Head of caudate nucleus (tissue), 42 donors: ENCODE data around the gene SLC6A8.

Source experiments
- DNase-seq, 42 donors: peaks; one replicate each; pipeline versions ENCODE4 v3.0.0 to v3.0.0-alpha.2; 2020 to 2021; ENCODE audit warnings: mixed read lengths in 7 of 42
- intact Hi-C: fragments of 100-400 bp; cut with DNase I; formaldehyde crosslinking; loops from one replicate; pipeline ENCODE4 v1.15.0; 2022

Gene SLC6A8

GRCh38 chrX:153646620-153647373 lies 40.9 kb upstream of the SLC6A8 start, which contains the start of gene DUSP9:
DUSP9 (plus strand) TSS chrX:153647203; CDS start chrX:153647954, 751 bp downstream.
- intact Hi-C loops = no loop called here
- DNase-seq = peak in 8 of 42 donors; percentile 4 to 41 (median 19)

GRCh38 chrX:153647461-153648357 lies 40.0 kb upstream of the SLC6A8 start:
- peak in 7 of 42 donors; percentile 6 to 31 (median 11) for DNase-seq
- intact Hi-C loops = no loop called here

GRCh38 chrX:153648358-153649177 lies 39.2 kb upstream of the SLC6A8 start:
- intact Hi-C loops = no loop called here
- DNase-seq = peak in 6 of 42 donors; percentile 3 to 34 (median 14)

DNA sequence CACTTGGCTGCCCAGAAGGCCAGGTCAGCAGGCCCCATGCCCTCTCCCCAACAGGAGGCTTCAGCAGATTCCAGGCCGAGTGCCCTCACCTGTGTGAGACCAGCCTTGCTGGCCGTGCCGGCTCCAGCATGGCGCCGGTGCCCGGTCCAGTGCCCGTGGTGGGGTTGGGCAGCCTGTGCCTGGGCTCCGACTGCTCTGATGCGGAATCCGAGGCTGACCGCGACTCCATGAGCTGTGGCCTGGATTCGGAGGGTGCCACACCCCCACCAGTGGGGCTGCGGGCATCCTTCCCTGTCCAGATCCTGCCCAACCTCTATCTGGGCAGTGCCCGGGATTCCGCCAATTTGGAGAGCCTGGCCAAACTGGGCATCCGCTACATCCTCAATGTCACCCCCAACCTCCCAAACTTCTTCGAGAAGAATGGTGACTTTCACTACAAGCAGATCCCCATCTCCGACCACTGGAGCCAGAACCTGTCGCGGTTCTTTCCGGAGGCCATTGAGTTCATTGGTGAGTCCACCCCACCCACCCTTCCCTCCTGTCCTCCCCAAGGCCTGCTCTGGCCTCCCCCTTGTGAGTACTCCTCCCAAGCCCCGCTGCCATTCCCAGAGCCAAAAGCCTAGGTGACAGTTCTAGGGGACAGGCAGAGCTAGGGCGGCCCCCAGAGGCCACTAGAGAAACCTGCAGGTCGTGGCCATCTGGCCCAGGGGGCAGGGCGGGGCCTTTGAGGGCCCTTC lies 38.4 kb upstream of the SLC6A8 start:
- DNase-seq = peak in 10 of 42 donors; percentile 9 to 50 (median 28)
- intact Hi-C loops = no loop called here

DNA sequence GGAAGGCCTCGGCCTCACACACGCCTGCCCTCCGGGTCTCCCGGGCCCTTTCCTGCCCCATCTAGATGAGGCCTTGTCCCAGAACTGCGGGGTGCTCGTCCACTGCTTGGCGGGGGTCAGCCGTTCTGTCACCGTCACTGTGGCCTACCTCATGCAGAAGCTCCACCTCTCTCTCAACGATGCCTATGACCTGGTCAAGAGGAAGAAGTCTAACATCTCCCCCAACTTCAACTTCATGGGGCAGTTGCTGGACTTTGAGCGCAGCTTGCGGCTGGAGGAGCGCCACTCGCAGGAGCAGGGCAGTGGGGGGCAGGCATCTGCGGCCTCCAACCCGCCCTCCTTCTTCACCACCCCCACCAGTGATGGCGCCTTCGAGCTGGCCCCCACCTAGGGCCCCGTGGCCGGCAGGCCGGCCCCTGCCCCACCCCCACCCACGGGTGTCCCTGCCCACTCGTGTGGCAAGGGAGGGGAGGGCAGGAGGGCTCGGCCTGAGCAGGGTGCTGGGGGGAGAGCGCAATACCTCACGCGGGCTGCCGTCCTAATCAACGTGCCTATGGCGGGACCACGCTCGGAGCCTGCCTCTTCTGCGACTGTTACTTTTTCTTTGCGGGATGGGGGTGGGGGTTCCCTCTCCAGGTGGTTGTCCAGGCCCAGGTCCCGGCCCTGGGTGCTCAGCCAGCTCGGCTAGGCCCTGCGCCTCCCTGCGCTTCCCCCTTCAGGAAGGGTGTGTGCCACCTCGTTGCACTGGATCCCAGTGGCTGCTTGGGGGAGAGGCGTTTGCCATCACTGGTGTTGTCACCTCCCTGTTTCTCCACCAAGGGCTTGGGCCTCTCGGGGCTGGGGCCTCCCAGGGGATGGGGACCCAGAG lies 37.6 kb upstream of the SLC6A8 start:
- intact Hi-C loops = no loop called here
- peak in 4 of 42 donors; percentile 2 to 19 (median 4) for DNase-seq

GRCh38 chrX:153650959-153651358 lies 36.8 kb upstream of the SLC6A8 start:
- peak in 4 of 42 donors; percentile 3 to 21 (median 6) for DNase-seq
- intact Hi-C loops = no loop called here

DNA sequence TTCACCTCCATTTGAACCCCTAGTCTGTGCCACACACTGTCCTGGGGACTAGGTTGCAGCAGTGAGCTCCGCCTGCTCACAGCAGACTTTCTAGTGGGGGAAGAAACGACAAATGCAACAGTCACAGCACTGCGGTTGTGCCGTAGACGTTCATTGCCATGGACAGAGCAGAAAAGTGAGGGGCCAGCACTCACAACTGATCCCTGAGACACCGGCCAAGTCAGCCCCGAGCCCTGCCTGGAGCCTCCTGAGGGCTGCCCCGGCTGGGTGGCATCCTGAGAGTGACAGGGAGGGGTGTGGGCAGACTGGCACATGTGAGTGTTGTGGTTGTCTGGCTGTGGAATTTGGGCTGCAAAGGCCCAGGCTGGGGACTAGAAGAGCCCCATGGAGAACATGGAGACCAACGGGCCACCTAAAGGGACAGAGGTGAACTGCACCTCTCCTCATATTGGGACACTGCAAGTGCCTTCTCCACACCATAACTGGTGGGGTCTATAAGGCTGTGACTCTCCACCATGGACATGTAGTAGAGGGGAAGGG lies 36.1 kb upstream of the SLC6A8 start:
- DNase-seq = peak in 7 of 42 donors; percentile 4 to 36 (median 11)
- intact Hi-C loops = no loop called here

DNA sequence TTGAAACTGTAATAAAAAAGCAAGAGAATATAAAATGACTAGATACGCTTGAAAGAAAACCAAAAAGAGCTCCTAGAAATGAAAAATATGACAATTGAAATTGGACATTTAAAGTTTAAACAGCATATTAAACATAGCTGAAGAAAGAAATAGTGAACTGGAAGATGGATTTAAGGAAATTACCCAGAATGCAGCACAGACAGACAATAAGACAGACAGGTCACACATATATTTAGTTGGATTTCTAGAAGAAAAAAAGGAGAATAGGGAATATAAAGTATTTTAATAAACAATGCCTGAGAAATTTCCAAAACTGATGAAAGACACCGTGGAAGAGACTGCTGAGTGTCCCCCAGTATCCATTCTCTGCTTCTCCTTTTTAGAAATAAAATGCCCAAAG lies 34.2 kb upstream of the SLC6A8 start:
- DNase-seq = no peak
- intact Hi-C loops = no loop called here

- intact Hi-C loops = no loop called here
- DNase-seq = peak in 4 of 42 donors; percentile 4 to 30 (median 10)
Observed at GRCh38 chrX:153657161-153657560, 30.6 kb upstream of the SLC6A8 start.

- intact Hi-C loops = no loop called here
- peak in 1 of 42 donors; percentile 7 for DNase-seq
Observed at GRCh38 chrX:153659268-153659667, 28.5 kb upstream of the SLC6A8 start.

DNA sequence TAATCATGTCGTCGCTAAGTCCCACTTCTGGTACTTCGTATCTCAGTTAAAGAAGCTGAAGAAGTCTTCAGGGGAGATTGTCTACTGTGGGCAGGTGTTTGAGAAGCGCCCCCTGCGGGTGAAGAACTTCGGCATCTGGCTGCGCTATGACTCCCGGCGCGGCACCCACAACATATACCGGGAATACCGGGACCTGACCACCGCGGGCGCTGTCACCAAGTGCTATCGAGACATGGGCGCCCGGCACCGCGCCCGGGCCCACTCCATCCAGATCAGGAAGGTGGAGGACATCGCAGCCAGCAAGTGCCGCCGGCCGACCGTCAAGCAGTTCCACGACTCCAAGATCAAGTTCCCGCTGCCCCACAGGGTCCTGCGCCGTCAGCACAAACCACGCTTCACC lies 25.5 kb upstream of the SLC6A8 start:
- intact Hi-C loops = loop anchor here (10.0 kb wide), 1 partner anchor 697 kb away; no protein-coding TSS in a partner anchor

GRCh38 chrX:153665726-153666306 lies 21.9 kb upstream of the SLC6A8 start:
- DNase-seq = peak in 4 of 42 donors; percentile 5 to 14 (median 8)
- intact Hi-C loops = loop anchor here (5.0 to 10.0 kb wide), 3 partner anchors 59 to 701 kb away; no protein-coding TSS in a partner anchor

More for the DNA sequence above, 25.5 kb upstream of the SLC6A8 start:
- DNase-seq = peak in 36 of 42 donors; percentile 43 to 81 (median 61)

- peak in 2 of 42 donors; percentile 13 to 31 for DNase-seq
- intact Hi-C loops = loop anchor here (5.0 to 10.0 kb wide), 3 partner anchors 60 to 703 kb away; no protein-coding TSS in a partner anchor
Observed at GRCh38 chrX:153667281-153667955, 20.3 kb upstream of the SLC6A8 start.

GRCh38 chrX:153667956-153668396 lies 19.8 kb upstream of the SLC6A8 start:
- DNase-seq = peak; percentile 64 to 96 (median 89)
- intact Hi-C loops = loop anchor here (5.0 to 10.0 kb wide), 3 partner anchors 61 to 703 kb away; no protein-coding TSS in a partner anchor

DNA sequence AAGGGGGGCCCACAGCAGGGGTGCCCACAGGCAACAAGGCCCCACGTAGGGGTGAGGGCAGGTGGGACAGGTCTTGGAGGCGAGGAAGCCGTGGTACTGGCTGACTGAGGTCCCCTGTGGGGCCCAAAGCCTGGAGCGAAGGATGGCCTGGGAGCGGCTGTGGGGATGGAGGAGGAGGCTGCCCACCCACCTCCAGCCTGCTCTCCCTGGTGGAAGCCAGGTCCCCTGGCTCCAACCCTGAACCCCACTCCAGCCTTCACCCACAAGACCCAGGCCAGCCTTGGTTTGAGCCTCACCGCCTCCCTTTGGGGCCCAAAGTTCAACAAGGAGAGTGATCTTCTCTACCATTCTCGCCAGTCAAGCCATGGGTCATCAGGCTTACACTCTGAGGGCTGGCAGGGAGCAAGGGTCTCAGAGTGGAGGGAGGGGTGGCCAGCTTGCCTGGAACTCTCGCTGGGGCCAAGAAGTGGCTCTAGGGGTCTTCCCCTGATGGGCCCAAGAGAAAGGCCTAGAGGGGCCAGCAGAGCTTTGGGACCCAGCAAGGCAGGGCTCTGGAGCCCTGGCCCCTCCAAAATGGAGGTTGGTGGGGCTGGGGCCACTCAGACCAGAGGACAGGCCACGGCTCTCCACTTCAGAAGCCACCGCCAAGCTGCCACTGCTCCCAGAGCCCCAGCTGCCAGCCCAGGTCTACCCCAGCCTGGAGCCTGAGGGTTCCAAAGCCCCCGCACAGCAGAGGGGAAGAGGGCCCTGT lies 19.1 kb upstream of the SLC6A8 start:
- DNase-seq = peak in 5 of 42 donors; percentile 14 to 42 (median 32)
- intact Hi-C loops = loop anchor here (5.0 to 10.0 kb wide), 3 partner anchors 61 to 704 kb away; no protein-coding TSS in a partner anchor
